ENCODE data around the gene RANBP3.

The RANBP3 gene

DNA sequence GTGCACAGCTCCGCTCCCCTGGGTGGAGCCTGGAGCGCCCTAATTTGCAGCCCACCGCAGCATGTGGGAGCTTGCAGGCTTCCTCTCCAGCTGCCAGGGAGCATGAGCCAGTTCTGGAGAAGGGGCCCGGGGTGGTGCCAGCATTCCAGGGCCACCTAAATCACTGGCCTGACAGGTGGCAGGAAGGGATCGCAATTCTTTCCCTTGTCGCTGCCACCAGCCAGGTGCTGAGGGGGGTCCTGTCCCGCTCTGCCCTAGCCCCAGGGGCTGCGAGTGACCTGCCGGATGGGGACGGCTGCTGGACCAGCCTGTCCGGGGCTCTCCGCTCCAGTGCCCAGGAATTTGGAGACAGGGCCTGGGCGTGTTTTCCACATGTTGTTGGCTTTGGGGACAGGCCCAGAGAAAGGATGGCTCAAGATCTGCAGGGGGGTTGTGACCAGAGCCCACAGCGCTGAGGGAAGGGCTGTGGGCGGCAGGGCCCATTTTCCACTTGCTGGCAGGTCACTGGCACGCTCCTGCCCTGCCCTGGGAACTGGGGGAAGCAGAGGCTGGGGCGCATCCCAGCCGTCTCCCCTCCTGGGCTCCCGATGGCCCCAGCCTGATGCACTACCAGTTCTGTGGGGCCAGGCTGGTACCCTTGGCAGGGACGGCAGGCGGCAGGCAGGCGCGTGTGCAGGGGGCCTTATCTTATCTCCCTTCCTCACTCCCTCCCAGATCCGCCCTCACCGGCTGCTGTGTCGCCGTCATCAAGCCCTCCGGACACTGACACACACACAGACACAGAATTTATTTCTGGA is 83.8 kb downstream of the RANBP3 start:
- Histone ChIP-seq H3K9ac (ENCODE audit: low read depth, low read length) (no peak overlapping the region), H3K4me2 (ENCODE audit: insufficient read depth, low read length) (no peak overlapping the region), H3K27me3 (ENCODE audit: insufficient read depth, low read length, poor library complexity) (no peaks in the 10 kb centered on the region), H2AFZ (ENCODE audit: low read depth, low read length) (no peak overlapping the region), H4K20me1 (ENCODE audit: insufficient read depth, low read length) (peaks cover 43% of the 10 kb centered on the region), H3K27ac (ENCODE audit: low read length) (no peak overlapping the region), H3K4me3 (ENCODE audit: low read depth in 1 of 2, low read length in 2 of 2) (no peak overlapping the region), H3K79me2 (ENCODE audit: insufficient read depth, low read length) (peaks cover 17% of the 10 kb centered on the region), H3K36me3 (ENCODE audit: insufficient read depth, low read length) (peaks cover 29% of the 10 kb centered on the region), H3K4me1 (ENCODE audit: insufficient read depth, low read length) (no peaks in the 10 kb centered on the region), H3K9me3 (ENCODE audit: insufficient read depth, low read length, severe bottlenecking) (no peaks in the 10 kb centered on the region)
- DNase-seq (no peak), ATAC-seq (ENCODE audit: insufficient read depth, low read depth) (no peak)
- TF ChIP-seq EZH2 (IDR thresholded peaks at IDR 0.05; ENCODE audit: borderline replicate concordance, low read depth, low read length, severe bottlenecking) = no peak
- TF ChIP-seq, protein P1, sequence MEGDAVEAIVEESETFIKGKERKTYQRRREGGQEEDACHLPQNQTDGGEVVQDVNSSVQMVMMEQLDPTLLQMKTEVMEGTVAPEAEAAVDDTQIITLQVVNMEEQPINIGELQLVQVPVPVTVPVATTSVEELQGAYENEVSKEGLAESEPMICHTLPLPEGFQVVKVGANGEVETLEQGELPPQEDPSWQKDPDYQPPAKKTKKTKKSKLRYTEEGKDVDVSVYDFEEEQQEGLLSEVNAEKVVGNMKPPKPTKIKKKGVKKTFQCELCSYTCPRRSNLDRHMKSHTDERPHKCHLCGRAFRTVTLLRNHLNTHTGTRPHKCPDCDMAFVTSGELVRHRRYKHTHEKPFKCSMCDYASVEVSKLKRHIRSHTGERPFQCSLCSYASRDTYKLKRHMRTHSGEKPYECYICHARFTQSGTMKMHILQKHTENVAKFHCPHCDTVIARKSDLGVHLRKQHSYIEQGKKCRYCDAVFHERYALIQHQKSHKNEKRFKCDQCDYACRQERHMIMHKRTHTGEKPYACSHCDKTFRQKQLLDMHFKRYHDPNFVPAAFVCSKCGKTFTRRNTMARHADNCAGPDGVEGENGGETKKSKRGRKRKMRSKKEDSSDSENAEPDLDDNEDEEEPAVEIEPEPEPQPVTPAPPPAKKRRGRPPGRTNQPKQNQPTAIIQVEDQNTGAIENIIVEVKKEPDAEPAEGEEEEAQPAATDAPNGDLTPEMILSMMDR (IDR thresholded peaks at IDR 0.05; ENCODE audit: borderline replicate concordance, extremely low read depth, low read length, poor library complexity, severe bottlenecking) = no peak

GRCh38 chr19:5893296-5893903 is 84.5 kb downstream of the RANBP3 start:
- Histone ChIP-seq H3K4me1 (ENCODE audit: insufficient read depth, low read length) (no peaks in the 10 kb centered on the region), H3K27me3 (ENCODE audit: insufficient read depth, low read length, poor library complexity) (no peaks in the 10 kb centered on the region), H3K36me3 (ENCODE audit: insufficient read depth, low read length) (peaks cover 29% of the 10 kb centered on the region), H3K79me2 (ENCODE audit: insufficient read depth, low read length) (peaks cover 14% of the 10 kb centered on the region), H4K20me1 (ENCODE audit: insufficient read depth, low read length) (peaks cover 42% of the 10 kb centered on the region), H2AFZ (ENCODE audit: low read depth, low read length) (no peak overlapping the region), H3K27ac (ENCODE audit: low read length) (no peak overlapping the region), H3K9me3 (ENCODE audit: insufficient read depth, low read length, severe bottlenecking) (no peaks in the 10 kb centered on the region), H3K4me3 (ENCODE audit: low read depth in 1 of 2, low read length in 2 of 2) (no peak overlapping the region), H3K9ac (ENCODE audit: low read depth, low read length) (no peak overlapping the region), H3K4me2 (ENCODE audit: insufficient read depth, low read length) (no peak overlapping the region)
- no peak for ATAC-seq (ENCODE audit: insufficient read depth, low read depth)
- no peak for DNase-seq
- TF ChIP-seq, protein P1 (IDR thresholded peaks at IDR 0.05; ENCODE audit: borderline replicate concordance, extremely low read depth, low read length, poor library complexity, severe bottlenecking) = no peak
- TF ChIP-seq EZH2 (IDR thresholded peaks at IDR 0.05; ENCODE audit: borderline replicate concordance, low read depth, low read length, severe bottlenecking) = no peak

GRCh38 chr19:5892772-5893275 is 85.1 kb downstream of the RANBP3 start:
- TF ChIP-seq, protein P1 (IDR thresholded peaks at IDR 0.05; ENCODE audit: borderline replicate concordance, extremely low read depth, low read length, poor library complexity, severe bottlenecking) = no peak
- no peak for TF ChIP-seq EZH2 (IDR thresholded peaks at IDR 0.05; ENCODE audit: borderline replicate concordance, low read depth, low read length, severe bottlenecking)
- Histone ChIP-seq H4K20me1 (ENCODE audit: insufficient read depth, low read length) (peaks cover 36% of the 10 kb centered on the region), H3K27ac (ENCODE audit: low read length) (no peak overlapping the region), H3K9ac (ENCODE audit: low read depth, low read length) (no peak overlapping the region), H2AFZ (ENCODE audit: low read depth, low read length) (no peak overlapping the region), H3K79me2 (ENCODE audit: insufficient read depth, low read length) (peaks cover 8% of the 10 kb centered on the region), H3K9me3 (ENCODE audit: insufficient read depth, low read length, severe bottlenecking) (no peaks in the 10 kb centered on the region), H3K4me3 (ENCODE audit: low read depth in 1 of 2, low read length in 2 of 2) (no peak overlapping the region), H3K36me3 (ENCODE audit: insufficient read depth, low read length) (peaks cover 29% of the 10 kb centered on the region), H3K4me2 (ENCODE audit: insufficient read depth, low read length) (no peak overlapping the region), H3K27me3 (ENCODE audit: insufficient read depth, low read length, poor library complexity) (no peaks in the 10 kb centered on the region), H3K4me1 (ENCODE audit: insufficient read depth, low read length) (no peaks in the 10 kb centered on the region)
- DNase-seq (no peak), ATAC-seq (ENCODE audit: insufficient read depth, low read depth) (no peak)
